ENCODE measurements around the gene AK8.

GRCh38 chr9:132782037-132782436 lies 96.0 kb downstream of the AK8 start:
- TF ChIP-seq ZBTB33 (IDR thresholded peaks at IDR 0.05; ENCODE audit: extremely low read depth, insufficient replicate concordance, low read length) = no peak
- no peak for TF ChIP-seq POLR2AphosphoS5 (IDR thresholded peaks at IDR 0.05; ENCODE audit: low read depth, low read length)
- TF ChIP-seq CTCF (IDR thresholded peaks at IDR 0.05 in 2 of 3, conservative IDR thresholded peaks at IDR 0.05 in 1 of 3; ENCODE audit: borderline replicate concordance in 1 of 3, insufficient read depth in 1 of 3, low read depth in 2 of 3, low read length in 2 of 3) = no peak
- no peak for TF ChIP-seq RAD21 (IDR thresholded peaks at IDR 0.05; ENCODE audit: low read depth)
- TF ChIP-seq CEBPB (IDR thresholded peaks at IDR 0.05; ENCODE audit: low read depth) = no peak
- no peak for TF ChIP-seq EZH2 (IDR thresholded peaks at IDR 0.05)
- no peak for TF ChIP-seq ZNF274 (IDR thresholded peaks at IDR 0.05; ENCODE audit: low read depth, low read length)
- TF ChIP-seq MAX (IDR thresholded peaks at IDR 0.05) = no peak
- TF ChIP-seq SP1 (IDR thresholded peaks at IDR 0.05; ENCODE audit: low read depth) = no peak
- no peak for TF ChIP-seq POLR2A (IDR thresholded peaks at IDR 0.05; ENCODE audit: borderline replicate concordance, extremely low read depth, insufficient read depth, insufficient read length)
- TF ChIP-seq YY1 (IDR thresholded peaks at IDR 0.05; ENCODE audit: extremely low read depth, insufficient replicate concordance, low read depth, low read length) = no peak
- no peak for TF ChIP-seq CBX3 (IDR thresholded peaks at IDR 0.05; ENCODE audit: low read depth)
- TF ChIP-seq ZFX (IDR thresholded peaks at IDR 0.05) = no peak
